Spleen (tissue), 7 donors: Measurements from ENCODE around the gene FOXJ2.

Experiments
- CTCF ChIP-seq, 11 experiments: fragments of 200-600 bp in 7 of 11; fragments of 450-650 bp in 4 of 11; sonication (generic) in 4 of 11; IDR thresholded peaks in 8 of 11; conservative IDR thresholded peaks in 3 of 11; 1 replicate in 7 of 11; 2 replicates in 4 of 11; pipeline versions ENCODE4 v1.4.0 to v1.8.0; 2016 to 2021; ENCODE audit warnings: antibody characterized with exemption in 11 of 11, inconsistent platforms in 4 of 11, mild to moderate bottlenecking in 1 of 11
- POLR2A ChIP-seq, 3 donors: fragments of 450-650 bp; IDR thresholded peaks; one replicate each; pipeline ENCODE4 v1.5.1; 2017; ENCODE audit warnings: antibody characterized with exemption in 3 of 3, mild to moderate bottlenecking in 1 of 3
- donor health status: DM: no; HTN: no; CAD: no; lungs with moderate emphysema.
- donor health status: DM: no; HTN: no; CAD: no.
- donor health status: DM: no; HTN: no; CAD: no.

- TF ChIP-seq CTCF (IDR thresholded peaks at IDR 0.05 in 8 of 11, conservative IDR thresholded peaks at IDR 0.05 in 3 of 11) (no peak), POLR2A (IDR thresholded peaks at IDR 0.05) (no peak)
Observed at GRCh38 chr12:7991535-7991934, 41.0 kb upstream of the FOXJ2 start.
